Omental fat pad (tissue), 4 donors: ENCODE measurements around the gene PRAC2. TPM values are rescaled to one million over a fixed set of nuclear protein-coding genes. Genes with fewer than 3 reads are reported as not detected.

ENCODE experiments used
- ATAC-seq: fragments of 150-250 bp; one replicate; pipeline ENCODE4 v1.9.1; 2016; ENCODE audit warnings: mild to moderate bottlenecking, moderate library complexity; ENCODE audit not compliant: low FRiP score
- DNase-seq: peaks from one replicate; pipeline ENCODE4 v3.0.0-alpha.2; 2019; ENCODE audit warnings: low spot score
- CTCF ChIP-seq, 3 donors: fragments of 450-650 bp; IDR thresholded peaks; one replicate each; pipeline ENCODE4 v1.5.1; 2016 to 2017; ENCODE audit warnings: antibody characterized with exemption in 3 of 3, mild to moderate bottlenecking in 3 of 3, moderate library complexity in 2 of 3
- total RNA-seq, 4 donors: library from RNA; depleted of rRNA; stranded (reverse); fragments of >200 nt; gene quantifications; one replicate each; pipeline ENCODE4 v1.1.0, GENCODE V29; 2016

The PRAC2 gene
- total RNA-seq, 4 donors from 2014 or later, result not detected

GRCh38 chr17:48729335-48730239 is 6.6 kb downstream of the PRAC2 start:
- DNase-seq (no peak), ATAC-seq (no peak)
- no peak for TF ChIP-seq CTCF (IDR thresholded peaks at IDR 0.05)

DNA sequence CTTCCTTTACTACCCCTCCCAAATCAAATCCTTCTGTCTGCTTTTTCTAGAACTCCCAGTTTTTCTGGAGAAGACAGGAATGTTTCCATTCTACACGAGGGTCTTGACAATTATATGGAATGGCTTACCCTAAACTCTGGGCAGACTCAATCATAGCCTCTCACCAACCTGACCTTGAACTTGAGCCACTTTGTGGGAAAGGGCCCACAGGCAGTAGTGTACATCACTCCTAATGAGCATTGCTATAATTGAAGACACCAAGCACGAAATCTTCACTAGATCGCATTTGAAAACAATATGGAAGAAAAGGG is 7.2 kb downstream of the PRAC2 start:
- DNase-seq (no peak), ATAC-seq (no peak)
- no peak for TF ChIP-seq CTCF (IDR thresholded peaks at IDR 0.05)

DNA sequence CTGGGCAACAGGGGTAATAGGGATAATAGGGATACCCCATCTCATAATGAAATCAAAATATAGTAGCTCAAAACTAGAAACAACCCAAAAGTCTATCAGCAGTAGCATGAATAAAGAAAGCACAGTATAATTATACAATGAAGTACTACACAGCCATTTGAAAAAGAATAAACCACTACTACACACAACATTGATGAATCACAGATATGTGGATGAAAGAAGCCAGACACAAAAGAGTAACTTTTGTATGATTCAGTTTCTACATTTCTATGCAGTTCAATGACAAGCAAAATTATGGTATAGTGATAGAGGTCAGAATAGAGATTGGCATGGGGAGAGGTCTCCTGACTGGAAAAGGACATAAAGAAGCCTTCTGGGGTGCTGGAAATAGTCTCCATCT is 8.4 kb downstream of the PRAC2 start:
- ATAC-seq (no peak), DNase-seq (no peak)
- TF ChIP-seq CTCF (IDR thresholded peaks at IDR 0.05), result no peak

- no peak for TF ChIP-seq CTCF (IDR thresholded peaks at IDR 0.05)
- DNase-seq (no peak), ATAC-seq (no peak)
These were observed 10.0 kb downstream of the PRAC2 start for GRCh38 chr17:48732688-48733629.

GRCh38 chr17:48733632-48734328 is 10.8 kb downstream of the PRAC2 start:
- DNase-seq (no peak), ATAC-seq (no peak)
- TF ChIP-seq CTCF (IDR thresholded peaks at IDR 0.05), result no peak

GRCh38 chr17:48734333-48735061 is 11.5 kb downstream of the PRAC2 start:
- ATAC-seq, result no peak
- TF ChIP-seq CTCF (IDR thresholded peaks at IDR 0.05), result no peak
- no peak for DNase-seq
